Measurements from ENCODE around the gene SDK2. TPM values are rescaled to one million over a fixed set of nuclear protein-coding genes. Genes with fewer than 3 reads are reported as not detected.

The SDK2 gene
- polyA plus RNA-seq, 2 donors: 0.29 to 0.55 TPM

DNA sequence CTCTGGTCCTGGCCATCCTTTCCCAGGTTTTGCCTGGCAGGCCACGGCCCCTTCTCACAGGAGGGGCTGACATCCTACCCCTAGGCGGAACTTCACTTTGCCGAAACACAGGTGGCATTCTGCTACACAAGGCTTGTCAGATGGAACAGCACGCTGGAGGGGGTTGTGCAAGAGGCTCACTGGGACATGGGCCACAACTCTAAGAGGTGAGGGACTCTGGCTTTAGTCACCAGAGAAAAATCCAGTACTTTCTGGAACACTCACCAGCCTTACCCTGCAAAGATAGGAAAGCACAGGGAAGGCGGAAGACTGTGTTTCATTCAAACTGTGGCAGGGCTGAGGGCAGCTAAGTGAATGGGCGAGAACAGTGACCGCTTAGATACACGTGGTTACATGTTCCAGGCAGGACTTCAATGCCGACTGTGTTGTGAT, 350.7 kb downstream of the SDK2 start:
- WGBS, 2 donors: 46 to 53% methylated on average over 9 of the region's 9 CpGs

DNA sequence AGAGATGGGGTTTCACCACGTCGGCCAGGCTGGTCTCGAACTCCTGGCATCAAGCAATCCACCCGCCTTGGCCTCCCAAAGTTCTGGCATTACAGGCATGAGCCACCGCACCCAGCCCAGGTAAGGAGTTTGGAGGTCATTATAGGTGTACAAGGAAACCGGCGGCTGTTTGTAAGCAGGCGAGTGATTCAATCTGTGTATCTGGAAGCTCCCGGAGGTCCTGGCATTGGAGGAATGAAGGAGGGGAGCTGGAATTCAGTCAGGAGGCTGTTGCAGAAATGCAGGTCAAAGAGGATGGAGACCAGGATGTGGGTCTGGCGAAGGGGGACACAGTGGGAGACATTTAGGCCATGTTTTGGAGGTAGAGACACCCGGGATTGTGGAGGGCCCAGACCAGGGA, 351.2 kb downstream of the SDK2 start:
- Histone ChIP-seq H3K4me1 (ENCODE audit: control insufficient read depth in 2 of 2, insufficient read depth in 2 of 2, low read length in 1 of 2) (peaks cover 14 to 37% of the 10 kb centered on the region in 2 donors), H3K27me3 (ENCODE audit: control insufficient read depth in 1 of 2, insufficient read depth in 2 of 2, low read length in 2 of 2) (no peaks in the 10 kb centered on the region), H3K36me3 (ENCODE audit: control insufficient read depth in 2 of 2, insufficient read depth in 2 of 2, low read length in 1 of 2) (peaks cover 0 to 7% of the 10 kb centered on the region in 2 donors), H3K27ac (ENCODE audit: low read depth in 2 of 2, low read length in 1 of 2) (peak overlapping the region; percentile 55 to 87), H3K9me3 (ENCODE audit: control insufficient read depth in 2 of 2, insufficient read depth in 1 of 2, low read depth in 1 of 2, low read length in 1 of 2) (no peaks in the 10 kb centered on the region), H3K4me3 (ENCODE audit: low read depth in 1 of 2, low read length in 2 of 2) (no peak overlapping the region)
- WGBS, 2 donors: 60 to 70% methylated on average over 11 of the region's 11 CpGs

More for the DNA sequence above, 350.7 kb downstream of the SDK2 start:
- no peaks in the 10 kb centered on the region for H3K9me3 ChIP-seq (ENCODE audit: control insufficient read depth in 2 of 2, insufficient read depth in 1 of 2, low read depth in 1 of 2, low read length in 1 of 2)
- no peak overlapping the region for H3K4me3 ChIP-seq (ENCODE audit: low read depth in 1 of 2, low read length in 2 of 2)
- H3K4me1 ChIP-seq (ENCODE audit: control insufficient read depth in 2 of 2, insufficient read depth in 2 of 2, low read length in 1 of 2): peaks cover 14 to 34% of the 10 kb centered on the region in 2 donors
- no peaks in the 10 kb centered on the region for H3K27me3 ChIP-seq (ENCODE audit: control insufficient read depth in 1 of 2, insufficient read depth in 2 of 2, low read length in 2 of 2)
- H3K27ac ChIP-seq (ENCODE audit: low read depth in 2 of 2, low read length in 1 of 2): peak overlapping the region; percentile 55 to 87
- H3K36me3 ChIP-seq (ENCODE audit: control insufficient read depth in 2 of 2, insufficient read depth in 2 of 2, low read length in 1 of 2): peaks cover 0 to 7% of the 10 kb centered on the region in 2 donors

- H3K4me1 ChIP-seq (ENCODE audit: control insufficient read depth in 2 of 2, insufficient read depth in 2 of 2, low read length in 1 of 2): peaks cover 14 to 46% of the 10 kb centered on the region in 2 donors
- peak overlapping the region; percentile 82 to 86 for H3K27ac ChIP-seq (ENCODE audit: low read depth in 2 of 2, low read length in 1 of 2)
- 44 to 47% methylated on average over 12 of the region's 12 CpGs for WGBS, 2 donors
- no peak overlapping the region for H3K4me3 ChIP-seq (ENCODE audit: low read depth in 1 of 2, low read length in 2 of 2)
- H3K27me3 ChIP-seq (ENCODE audit: control insufficient read depth in 1 of 2, insufficient read depth in 2 of 2, low read length in 2 of 2): no peaks in the 10 kb centered on the region
- H3K36me3 ChIP-seq (ENCODE audit: control insufficient read depth in 2 of 2, insufficient read depth in 2 of 2, low read length in 1 of 2): peaks cover 0 to 7% of the 10 kb centered on the region in 2 donors
- no peaks in the 10 kb centered on the region for H3K9me3 ChIP-seq (ENCODE audit: control insufficient read depth in 2 of 2, insufficient read depth in 1 of 2, low read depth in 1 of 2, low read length in 1 of 2)
These were observed 352.2 kb downstream of the SDK2 start for GRCh38 chr17:73292031-73292531.

DNA sequence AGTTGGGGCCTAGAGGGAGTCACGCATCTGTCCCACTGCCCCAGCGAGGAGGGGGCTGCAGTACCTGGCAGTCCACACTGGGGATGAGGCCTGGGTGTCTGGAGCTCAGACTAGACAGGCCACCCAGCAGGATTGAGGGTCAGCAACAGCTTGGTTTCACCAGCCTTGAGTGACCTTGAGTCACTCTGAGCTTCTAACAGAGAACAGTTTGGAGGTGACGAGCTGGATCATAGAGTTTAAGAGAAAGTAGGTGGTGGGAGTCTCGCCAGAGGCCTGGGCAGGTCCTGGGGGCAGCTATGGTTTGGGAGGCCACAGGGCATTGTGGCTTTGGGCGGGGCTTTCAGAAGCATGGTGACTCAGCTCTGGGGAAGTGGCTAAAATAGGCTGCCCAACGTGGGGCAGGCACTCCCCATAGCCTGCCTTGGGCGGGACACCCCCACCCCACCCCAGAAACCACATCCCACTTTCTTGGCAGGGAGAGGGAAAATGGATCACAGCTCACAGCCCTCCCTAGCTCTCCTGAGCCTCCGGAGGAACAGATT, 352.9 kb downstream of the SDK2 start:
- Histone ChIP-seq H3K9me3 (ENCODE audit: control insufficient read depth in 2 of 2, insufficient read depth in 1 of 2, low read depth in 1 of 2, low read length in 1 of 2) (no peaks in the 10 kb centered on the region), H3K4me3 (ENCODE audit: low read depth in 1 of 2, low read length in 2 of 2) (no peak overlapping the region), H3K27me3 (ENCODE audit: control insufficient read depth in 1 of 2, insufficient read depth in 2 of 2, low read length in 2 of 2) (no peaks in the 10 kb centered on the region), H3K36me3 (ENCODE audit: control insufficient read depth in 2 of 2, insufficient read depth in 2 of 2, low read length in 1 of 2) (peaks cover 0 to 8% of the 10 kb centered on the region in 2 donors), H3K27ac (ENCODE audit: low read depth in 2 of 2, low read length in 1 of 2) (peak overlapping the region; percentile 82 to 86), H3K4me1 (ENCODE audit: control insufficient read depth in 2 of 2, insufficient read depth in 2 of 2, low read length in 1 of 2) (peaks cover 14 to 53% of the 10 kb centered on the region in 2 donors)
- 31% methylated on average over 7 to 8 of the region's 8 CpGs for WGBS, 2 donors

GRCh38 chr17:73290399-73291259, 353.6 kb downstream of the SDK2 start:
- no peaks in the 10 kb centered on the region for H3K9me3 ChIP-seq (ENCODE audit: control insufficient read depth in 2 of 2, insufficient read depth in 1 of 2, low read depth in 1 of 2, low read length in 1 of 2)
- H3K27me3 ChIP-seq (ENCODE audit: control insufficient read depth in 1 of 2, insufficient read depth in 2 of 2, low read length in 2 of 2): no peaks in the 10 kb centered on the region
- H3K4me3 ChIP-seq (ENCODE audit: low read depth in 1 of 2, low read length in 2 of 2): no peak overlapping the region
- peak overlapping the region; percentile 82 to 86 for H3K27ac ChIP-seq (ENCODE audit: low read depth in 2 of 2, low read length in 1 of 2)
- peaks cover 14 to 58% of the 10 kb centered on the region in 2 donors for H3K4me1 ChIP-seq (ENCODE audit: control insufficient read depth in 2 of 2, insufficient read depth in 2 of 2, low read length in 1 of 2)
- WGBS, 2 donors: 67 to 73% methylated on average over 16 of the region's 16 CpGs
- peaks cover 0 to 15% of the 10 kb centered on the region in 2 donors for H3K36me3 ChIP-seq (ENCODE audit: control insufficient read depth in 2 of 2, insufficient read depth in 2 of 2, low read length in 1 of 2)

DNA sequence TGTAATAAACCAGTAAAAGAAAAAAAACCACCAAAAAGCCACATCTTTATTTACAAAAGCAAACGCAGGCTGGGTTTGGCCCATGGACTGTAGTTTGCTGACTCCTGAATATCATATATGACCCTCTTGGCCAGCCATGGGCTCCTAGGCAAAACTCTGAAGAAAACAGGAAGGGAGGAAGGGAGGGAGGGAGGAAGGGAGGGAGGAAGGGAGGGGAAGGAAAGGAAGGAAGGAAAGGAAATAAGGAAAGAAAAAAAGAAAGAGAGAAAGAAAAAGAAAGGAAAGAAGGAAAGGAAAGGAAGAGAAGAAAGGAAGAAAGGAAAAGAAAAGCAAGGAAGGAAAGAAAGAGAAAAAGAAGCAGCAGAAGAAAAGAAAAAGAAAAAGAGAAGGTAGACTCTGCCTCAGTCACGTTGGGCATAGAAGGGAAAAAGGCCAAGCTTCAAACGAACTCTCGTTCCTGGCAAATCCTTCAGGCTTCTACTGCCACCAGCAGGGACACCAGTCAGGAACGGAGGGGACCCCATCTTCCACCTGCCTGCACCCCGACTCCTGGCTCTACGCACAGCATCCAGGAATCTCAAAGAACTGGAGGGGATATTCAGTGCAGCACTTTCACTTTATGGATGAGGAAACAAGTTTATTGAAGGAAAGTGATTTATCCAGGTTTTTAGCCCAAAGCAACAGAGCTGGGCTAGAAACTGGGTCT, 354.5 kb downstream of the SDK2 start:
- Histone ChIP-seq H3K27ac (ENCODE audit: low read depth in 2 of 2, low read length in 1 of 2) (peak overlapping the region; percentile 44 to 63), H3K27me3 (ENCODE audit: control insufficient read depth in 1 of 2, insufficient read depth in 2 of 2, low read length in 2 of 2) (no peaks in the 10 kb centered on the region), H3K4me1 (ENCODE audit: control insufficient read depth in 2 of 2, insufficient read depth in 2 of 2, low read length in 1 of 2) (peaks cover 14 to 63% of the 10 kb centered on the region in 2 donors), H3K4me3 (ENCODE audit: low read depth in 1 of 2, low read length in 2 of 2) (no peak overlapping the region), H3K9me3 (ENCODE audit: control insufficient read depth in 2 of 2, insufficient read depth in 1 of 2, low read depth in 1 of 2, low read length in 1 of 2) (no peaks in the 10 kb centered on the region), H3K36me3 (ENCODE audit: control insufficient read depth in 2 of 2, insufficient read depth in 2 of 2, low read length in 1 of 2) (peaks cover 0 to 23% of the 10 kb centered on the region in 2 donors)
- WGBS, 2 donors: 40 to 51% methylated on average over 7 of the region's 7 CpGs

DNA sequence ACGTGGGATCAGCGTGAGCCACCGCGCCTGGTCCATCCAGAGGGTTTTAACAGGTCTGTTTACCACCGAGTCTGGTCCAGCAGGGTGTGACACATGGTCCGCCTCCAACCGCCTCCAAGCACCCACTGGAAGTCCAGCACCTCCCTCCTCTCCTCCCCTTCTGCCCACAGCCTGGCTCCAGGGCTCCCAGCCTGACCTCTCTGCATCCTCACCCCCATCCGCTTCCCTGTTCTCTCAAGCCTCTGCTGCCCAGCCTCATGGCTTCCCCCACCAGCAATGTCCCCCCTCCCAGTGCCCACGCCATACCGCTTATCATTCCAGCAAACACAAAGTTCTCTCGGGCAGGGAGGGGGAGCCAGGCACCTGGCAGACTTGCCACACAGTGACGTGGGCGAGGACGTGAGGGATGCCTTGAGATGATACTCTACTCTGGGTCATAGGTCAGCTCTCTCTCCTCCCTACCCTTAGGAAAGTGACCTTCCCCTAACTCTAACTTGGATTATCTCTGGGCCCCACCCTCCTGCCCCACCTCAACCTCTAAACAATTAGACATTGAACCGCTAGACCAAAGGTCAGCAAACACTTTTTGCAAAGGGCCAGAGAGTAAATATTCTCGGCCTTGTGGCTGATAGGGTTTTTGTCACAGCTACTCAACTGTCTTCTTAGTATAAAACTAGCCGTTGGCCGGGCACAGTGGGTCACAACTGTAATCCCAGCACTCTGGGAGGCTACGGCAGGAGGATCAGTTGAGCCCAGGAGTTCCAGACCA, 355.5 kb downstream of the SDK2 start:
- H3K36me3 ChIP-seq (ENCODE audit: control insufficient read depth in 2 of 2, insufficient read depth in 2 of 2, low read length in 1 of 2): peaks cover 0 to 23% of the 10 kb centered on the region in 2 donors
- H3K27me3 ChIP-seq (ENCODE audit: control insufficient read depth in 1 of 2, insufficient read depth in 2 of 2, low read length in 2 of 2): no peaks in the 10 kb centered on the region
- H3K27ac ChIP-seq (ENCODE audit: low read depth in 2 of 2, low read length in 1 of 2): peak overlapping the region; percentile 52 to 54
- 40 to 59% methylated on average over 19 of the region's 19 CpGs for WGBS, 2 donors
- H3K4me1 ChIP-seq (ENCODE audit: control insufficient read depth in 2 of 2, insufficient read depth in 2 of 2, low read length in 1 of 2): peaks cover 14 to 63% of the 10 kb centered on the region in 2 donors
- H3K9me3 ChIP-seq (ENCODE audit: control insufficient read depth in 2 of 2, insufficient read depth in 1 of 2, low read depth in 1 of 2, low read length in 1 of 2): no peaks in the 10 kb centered on the region
- H3K4me3 ChIP-seq (ENCODE audit: low read depth in 1 of 2, low read length in 2 of 2): no peak overlapping the region

DNA sequence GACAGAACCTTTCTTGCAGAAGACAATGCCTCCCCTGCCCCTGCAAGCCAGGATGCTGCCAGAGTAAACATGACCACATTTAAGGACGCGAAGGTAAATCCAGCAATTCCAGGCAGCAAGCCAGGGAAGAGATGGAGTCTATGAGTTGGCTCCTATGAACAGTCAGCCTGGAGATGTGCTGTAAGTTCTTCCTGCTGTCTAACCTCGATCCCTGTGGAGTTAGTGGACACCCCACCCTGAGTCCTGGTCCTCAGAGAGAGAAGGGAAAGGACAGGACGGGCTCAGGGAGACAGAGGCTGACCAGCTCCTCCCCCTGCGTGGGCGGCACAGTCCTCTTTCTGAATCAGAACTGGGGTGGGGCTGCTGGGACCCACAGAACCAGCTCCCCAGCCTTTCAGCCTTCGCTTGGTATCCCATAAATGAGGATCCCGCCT, 357.4 kb downstream of the SDK2 start:
- 31 to 52% methylated on average over 8 of the region's 8 CpGs for WGBS, 2 donors
- H3K36me3 ChIP-seq (ENCODE audit: control insufficient read depth in 2 of 2, insufficient read depth in 2 of 2, low read length in 1 of 2): peaks cover 0 to 20% of the 10 kb centered on the region in 2 donors
- H3K4me3 ChIP-seq (ENCODE audit: low read depth in 1 of 2, low read length in 2 of 2): no peak overlapping the region
- peaks cover 9 to 51% of the 10 kb centered on the region in 2 donors for H3K4me1 ChIP-seq (ENCODE audit: control insufficient read depth in 2 of 2, insufficient read depth in 2 of 2, low read length in 1 of 2)
- no peaks in the 10 kb centered on the region for H3K9me3 ChIP-seq (ENCODE audit: control insufficient read depth in 2 of 2, insufficient read depth in 1 of 2, low read depth in 1 of 2, low read length in 1 of 2)
- peak overlapping the region; percentile 63 to 81 for H3K27ac ChIP-seq (ENCODE audit: low read depth in 2 of 2, low read length in 1 of 2)
- H3K27me3 ChIP-seq (ENCODE audit: control insufficient read depth in 1 of 2, insufficient read depth in 2 of 2, low read length in 2 of 2): no peaks in the 10 kb centered on the region
